ENCODE data around the gene MAN1B1. TPM values are rescaled to one million over a fixed set of nuclear protein-coding genes. Genes with fewer than 3 reads are reported as not detected.
A peak's percentile ranks its signal among the peaks of the same experiment; 100 is the strongest.

MAN1B1 gene
- total and polyA plus RNA-seq, 2 donors (not counting 3 experiments of a cell fraction or from before 2014, with no cell fraction given): 75.3 to 83.3 TPM

- H3K27me3 ChIP-seq (ENCODE audit: control insufficient read depth in 2 of 2, insufficient read depth in 2 of 2, low read length in 2 of 2): no peaks in the 10 kb centered on the region
- TSS peak; percentile 22 for BruUV-seq (replicated peaks)
- intact Hi-C loops (cut with micrococcal nuclease) (loop anchor here (2.0 kb wide), 1 partner anchor 27 kb away; the partner anchor contains the start of gene MAN1B1), dilution Hi-C loops (cut with MboI; ENCODE audit: extremely low pct_ligation_motif_present, low sequenced_read_pairs) (no loop called here)
- peaks cover 0 to 20% of the 10 kb centered on the region in 2 experiments for H3K36me3 ChIP-seq (ENCODE audit: control insufficient read depth in 2 of 2, extremely low read depth in 1 of 2, insufficient read depth in 2 of 2, low read length in 2 of 2)
- H3K9ac ChIP-seq (replicated peaks; ENCODE audit: extremely low read depth, insufficient read depth, low read length): no peak overlapping the region
- ChIA-PET CTCF (interaction anchor here (1.1 to 1.7 kb wide), 3 partner anchors 114 to 127 kb away, joined by 3 to 7 read pairs (median 4); partner anchors contain the start of genes RNF224 and TUBB4B), POLR2A (interaction anchor here (0.6 kb wide), 1 partner anchor 90 kb away, joined by 7 read pairs; no protein-coding TSS in a partner anchor)
- no peak overlapping the region for H2AFZ ChIP-seq (ENCODE audit: low read depth, low read length)
- no peak overlapping the region for H3K27ac ChIP-seq (ENCODE audit: insufficient read depth, low read depth, low read length)
- FAIRE-seq (no peak), DNase-seq (ENCODE audit: low read depth, low spot score) (no peak)
- H3K9me1 ChIP-seq (replicated peaks; ENCODE audit: control insufficient read depth, extremely low read depth, insufficient read depth, low read length): no peaks in the 10 kb centered on the region
- H3K4me3 ChIP-seq (replicated peaks in 1 of 3; ENCODE audit: insufficient read depth in 1 of 3, low read depth in 1 of 3, low read length in 3 of 3): peak overlapping the region in 1 of 3 experiments; percentile 17
- peaks cover 4% of the 10 kb centered on the region for H3K4me1 ChIP-seq (ENCODE audit: control insufficient read depth, extremely low read depth, insufficient read depth, low read length)
- H3K4me2 ChIP-seq (ENCODE audit: insufficient read depth, low read length): no peak overlapping the region
- no peaks in the 10 kb centered on the region for H3K9me3 ChIP-seq (replicated peaks; ENCODE audit: control insufficient read depth, insufficient read depth, low read length)
- no peaks in the 10 kb centered on the region for H4K20me1 ChIP-seq (replicated peaks; ENCODE audit: control insufficient read depth, extremely low read depth, insufficient read depth, low read length)
- H3K79me2 ChIP-seq (ENCODE audit: control insufficient read depth, insufficient read depth, low read length): no peaks in the 10 kb centered on the region
- TF ChIP-seq POLR2AphosphoS5 (IDR thresholded peaks at IDR 0.05; ENCODE audit: insufficient read depth, low read depth, low read length) (no peak), GATA2 (IDR thresholded peaks at IDR 0.05; ENCODE audit: insufficient read depth, insufficient read length, low read depth, low read length) (no peak), MYC (IDR thresholded peaks at IDR 0.05; ENCODE audit: low read depth, low read length) (no peak), MAX (IDR thresholded peaks at IDR 0.05; ENCODE audit: insufficient read depth, insufficient read length) (no peak), FOS (IDR thresholded peaks at IDR 0.05; ENCODE audit: borderline replicate concordance, insufficient read depth, low read length) (no peak), JUN (IDR thresholded peaks at IDR 0.05; ENCODE audit: borderline replicate concordance, insufficient read depth, insufficient read length, low read depth) (no peak), CTCF (IDR thresholded peaks at IDR 0.05; ENCODE audit: extremely low read depth in 1 of 2, insufficient read depth in 1 of 2, low read depth in 1 of 2, low read length in 2 of 2) (no peak), POLR2A (IDR thresholded peaks at IDR 0.05; ENCODE audit: low read depth, low read length) (no peak), EZH2 (IDR thresholded peaks at IDR 0.05; ENCODE audit: borderline replicate concordance, low read depth, low read length, severe bottlenecking) (no peak)
Measured at GRCh38 chr9:137113385-137114159, 26.8 kb downstream of the MAN1B1 start.

All from endothelial cell of umbilical vein (primary cell).